ENCODE measurements around the gene TOMM7. TPM values are rescaled to one million over a fixed set of nuclear protein-coding genes. Genes with fewer than 3 reads are reported as not detected.

TOMM7 gene
- total RNA-seq, 4 donors from 2014 or later = 14.5 to 1,156 (median 144) TPM

- in situ Hi-C loops (cut with MboI; ENCODE audit: low pct_ligation_motif_present in 1 of 4, low pct_unique_long_range_greater_than_20kb in 1 of 4, low sequenced_read_pairs in 3 of 4) = loop anchor here in 1 of 4 donors (25.0 kb wide), 1 partner anchor 185 kb away; the partner anchor contains the start of gene HYCC1
- H3K36me3 ChIP-seq = no peaks in the 10 kb centered on the region
- peaks cover 26% of the 10 kb centered on the region for H3K27me3 ChIP-seq
- TF ChIP-seq POLR2A (IDR thresholded peaks at IDR 0.05) (no peak), EP300 (IDR thresholded peaks at IDR 0.05; ENCODE audit: low read depth) (no peak), CTCF (IDR thresholded peaks at IDR 0.05) (no peak), POLR2AphosphoS5 (IDR thresholded peaks at IDR 0.05) (no peak)
- H3K27ac ChIP-seq = no peak overlapping the region
- intact Hi-C loops (cut with DNase I; ENCODE audit: low total_unique reads) = no loop called here
- no peak for DNase-seq
- H3K4me3 ChIP-seq = no peak overlapping the region
- peaks cover 0 to 5% (median 0%) of the 10 kb centered on the region in 4 donors for H3K4me1 ChIP-seq
- H3K9me3 ChIP-seq = no peaks in the 10 kb centered on the region
Measured at GRCh38 chr7:22827563-22827962, 4.9 kb upstream of the TOMM7 start.

DNA sequence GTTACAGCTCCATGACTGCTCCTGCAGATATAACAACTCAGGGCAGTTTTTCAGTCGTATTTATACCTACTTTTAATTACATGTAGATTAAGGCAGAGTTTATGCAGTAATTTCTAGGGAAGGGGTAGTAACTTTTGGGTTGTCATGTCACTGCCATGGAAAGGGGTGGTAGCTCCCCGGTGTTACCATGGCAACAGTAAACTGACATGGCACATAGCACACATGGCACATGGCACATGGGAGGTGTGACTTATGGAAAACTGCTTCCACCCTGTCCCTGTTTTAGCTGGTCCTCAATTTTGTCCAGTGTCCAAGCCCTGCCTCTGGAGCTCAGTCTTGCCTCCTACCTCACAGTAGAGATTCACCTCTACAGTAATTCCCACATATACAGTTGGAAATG lies 3.9 kb upstream of the TOMM7 start:
- Histone ChIP-seq H3K9me3 (no peaks in the 10 kb centered on the region), H3K27me3 (peaks cover 26% of the 10 kb centered on the region), H3K27ac (no peak overlapping the region), H3K36me3 (no peaks in the 10 kb centered on the region), H3K4me3 (no peak overlapping the region), H3K4me1 (peaks cover 0 to 9% (median 2%) of the 10 kb centered on the region in 4 donors)
- in situ Hi-C loops (cut with MboI; ENCODE audit: low pct_ligation_motif_present in 1 of 4, low pct_unique_long_range_greater_than_20kb in 1 of 4, low sequenced_read_pairs in 3 of 4) (loop anchor here in 1 of 4 donors (25.0 kb wide), 1 partner anchor 186 kb away; the partner anchor contains the start of gene HYCC1), intact Hi-C loops (cut with DNase I; ENCODE audit: low total_unique reads) (no loop called here)
- TF ChIP-seq POLR2A (IDR thresholded peaks at IDR 0.05) = no peak
- TF ChIP-seq CTCF (IDR thresholded peaks at IDR 0.05) = no peak
- TF ChIP-seq POLR2AphosphoS5 (IDR thresholded peaks at IDR 0.05) = no peak
- TF ChIP-seq EP300 (IDR thresholded peaks at IDR 0.05; ENCODE audit: low read depth) = no peak
- 33 to 56% methylated on average over 1 to 2 of the region's 2 CpGs for WGBS, 2 donors (ENCODE audit: low coverage in 1 of 2)
- DNase-seq = no peak

DNA sequence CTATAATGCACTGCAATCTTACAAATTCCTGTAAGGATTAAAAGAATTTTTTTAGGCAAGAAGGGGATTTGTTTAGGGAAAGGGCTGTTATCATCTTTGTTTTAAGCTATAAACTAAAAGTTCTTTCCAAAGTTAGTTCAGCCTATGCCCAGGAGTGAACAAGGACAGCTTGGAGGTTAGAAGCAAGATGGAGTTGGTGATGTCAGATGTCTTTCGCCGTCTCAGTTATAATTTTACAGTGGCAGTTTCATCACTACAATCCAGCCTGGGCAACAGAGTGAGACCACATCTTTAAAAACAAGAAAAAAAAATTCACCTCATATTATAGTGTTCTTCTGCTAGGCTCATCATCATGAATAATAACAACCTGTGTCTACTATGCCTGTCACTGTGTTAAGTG lies 2.1 kb upstream of the TOMM7 start:
- H3K4me3 ChIP-seq = no peak overlapping the region
- H3K36me3 ChIP-seq = no peaks in the 10 kb centered on the region
- TF ChIP-seq EP300 (IDR thresholded peaks at IDR 0.05; ENCODE audit: low read depth) (no peak), POLR2AphosphoS5 (IDR thresholded peaks at IDR 0.05) (no peak), POLR2A (IDR thresholded peaks at IDR 0.05) (no peak)
- no peaks in the 10 kb centered on the region for H3K9me3 ChIP-seq
- 89 to 90% methylated on average over 2 of the region's 2 CpGs for WGBS, 2 donors (ENCODE audit: low coverage in 1 of 2)
- intact Hi-C loops (cut with DNase I; ENCODE audit: low total_unique reads) = no loop called here
- no peak overlapping the region for H3K27ac ChIP-seq
- no peak for DNase-seq
- H3K4me1 ChIP-seq = peaks cover 0 to 28% (median 12%) of the 10 kb centered on the region in 4 donors
- in situ Hi-C loops (cut with MboI; ENCODE audit: low pct_ligation_motif_present in 1 of 4, low pct_unique_long_range_greater_than_20kb in 1 of 4, low sequenced_read_pairs in 3 of 4) = loop anchor here in 1 of 4 donors (25.0 kb wide), 1 partner anchor 188 kb away; the partner anchor contains the start of gene HYCC1
- H3K27me3 ChIP-seq = peaks cover 26% of the 10 kb centered on the region

DNA sequence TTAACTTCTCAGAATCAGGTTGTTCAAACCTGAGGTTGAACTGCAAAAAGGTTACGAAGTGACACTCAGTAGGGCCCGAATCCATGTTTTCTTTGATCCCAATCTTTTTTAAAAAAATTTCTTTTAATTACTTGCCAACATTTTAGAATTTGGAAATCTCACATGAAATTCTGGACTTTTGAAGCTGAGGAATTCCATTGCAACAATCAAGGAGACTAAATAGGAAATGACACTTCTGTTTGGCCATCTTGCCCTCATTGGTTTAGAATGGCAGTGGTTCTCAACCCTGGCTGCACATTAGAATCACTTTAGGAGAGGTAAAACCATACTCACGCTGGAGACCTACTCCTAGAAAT lies 471 bp upstream of the TOMM7 start:
- Histone ChIP-seq H3K9me3 (no peaks in the 10 kb centered on the region), H3K4me3 (peak overlapping the region; percentile 12 to 95 (median 78)), H3K36me3 (no peaks in the 10 kb centered on the region), H3K4me1 (peaks cover 0 to 28% (median 12%) of the 10 kb centered on the region in 4 donors), H3K27me3 (peaks cover 26% of the 10 kb centered on the region), H3K27ac (peak overlapping the region; percentile 80 to 90 (median 84))
- TF ChIP-seq EP300 (IDR thresholded peaks at IDR 0.05; ENCODE audit: low read depth) (no peak), POLR2AphosphoS5 (IDR thresholded peaks at IDR 0.05) (no peak), CTCF (IDR thresholded peaks at IDR 0.05) (no peak), POLR2A (IDR thresholded peaks at IDR 0.05) (no peak)
- DNase-seq = no peak
- intact Hi-C loops (cut with DNase I; ENCODE audit: low total_unique reads) (no loop called here), in situ Hi-C loops (cut with MboI; ENCODE audit: low pct_ligation_motif_present in 1 of 4, low pct_unique_long_range_greater_than_20kb in 1 of 4, low sequenced_read_pairs in 3 of 4) (no loop called here)
- WGBS, 2 donors (ENCODE audit: low coverage in 1 of 2) = 14 to 32% methylated on average over 2 to 3 of the region's 3 CpGs
